Measurements from ENCODE around the gene ABCB9. TPM values are rescaled to one million over a fixed set of nuclear protein-coding genes. Genes with fewer than 3 reads are reported as not detected.

ABCB9 gene
- total RNA-seq, 1 experiment from 2014 or later = 6.3 TPM

DNA sequence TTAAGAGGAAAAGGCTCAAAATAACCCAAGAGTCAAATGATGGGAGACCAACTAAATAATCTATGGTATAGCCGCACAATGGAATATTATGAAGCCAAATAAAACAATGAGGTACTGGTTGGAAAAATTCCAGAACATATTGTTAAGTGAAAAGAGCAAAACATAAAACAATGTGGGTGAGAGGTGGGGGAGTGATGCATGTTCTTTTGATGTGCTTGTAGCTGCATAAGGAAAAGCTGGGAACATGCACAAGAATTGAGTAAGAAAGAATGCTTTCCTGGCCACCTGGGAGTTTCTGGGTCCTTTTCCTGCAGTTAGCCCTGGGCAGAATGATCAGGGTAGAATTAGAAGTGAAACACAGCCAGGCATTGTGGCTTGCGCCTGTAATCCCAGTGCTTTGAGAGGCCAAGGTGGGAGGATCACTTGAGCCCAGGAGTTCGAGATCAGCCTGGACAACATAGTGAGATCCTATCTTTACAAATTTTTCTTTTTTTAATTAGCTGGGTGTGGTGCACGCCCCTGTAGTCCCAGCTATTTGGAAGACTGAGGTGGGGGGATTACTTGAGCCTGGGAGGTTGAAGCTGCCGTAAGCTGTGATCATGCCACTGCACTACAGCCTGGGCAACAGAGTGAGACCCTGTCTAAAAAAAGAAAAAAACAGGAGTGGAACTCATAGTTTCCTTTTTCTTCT is 7.9 kb downstream of the ABCB9 start:
- no peak for ATAC-seq
- H3K4me1 Mint-ChIP-seq = no peaks in the 10 kb centered on the region
- no peak for TF ChIP-seq NFE2L1 (CRISPR knock-in tag; IDR thresholded peaks at IDR 0.05)
- TF ChIP-seq ZNF396 (CRISPR knock-in tag; IDR thresholded peaks at IDR 0.05; ENCODE audit: borderline replicate concordance) = no peak
- TF ChIP-seq FOXJ3 (CRISPR knock-in tag; IDR thresholded peaks at IDR 0.05; ENCODE audit: borderline replicate concordance) = no peak
- no peak for TF ChIP-seq MYBL2 (CRISPR knock-in tag; IDR thresholded peaks at IDR 0.05)
- TF ChIP-seq, protein P1, sequence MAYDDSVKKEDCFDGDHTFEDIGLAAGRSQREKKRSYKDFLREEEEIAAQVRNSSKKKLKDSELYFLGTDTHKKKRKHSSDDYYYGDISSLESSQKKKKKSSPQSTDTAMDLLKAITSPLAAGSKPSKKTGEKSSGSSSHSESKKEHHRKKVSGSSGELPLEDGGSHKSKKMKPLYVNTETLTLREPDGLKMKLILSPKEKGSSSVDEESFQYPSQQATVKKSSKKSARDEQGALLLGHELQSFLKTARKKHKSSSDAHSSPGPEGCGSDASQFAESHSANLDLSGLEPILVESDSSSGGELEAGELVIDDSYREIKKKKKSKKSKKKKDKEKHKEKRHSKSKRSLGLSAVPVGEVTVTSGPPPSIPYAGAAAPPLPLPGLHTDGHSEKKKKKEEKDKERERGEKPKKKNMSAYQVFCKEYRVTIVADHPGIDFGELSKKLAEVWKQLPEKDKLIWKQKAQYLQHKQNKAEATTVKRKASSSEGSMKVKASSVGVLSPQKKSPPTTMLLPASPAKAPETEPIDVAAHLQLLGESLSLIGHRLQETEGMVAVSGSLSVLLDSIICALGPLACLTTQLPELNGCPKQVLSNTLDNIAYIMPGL (CRISPR knock-in tag; IDR thresholded peaks at IDR 0.05) = no peak
- TF ChIP-seq, protein P2, sequence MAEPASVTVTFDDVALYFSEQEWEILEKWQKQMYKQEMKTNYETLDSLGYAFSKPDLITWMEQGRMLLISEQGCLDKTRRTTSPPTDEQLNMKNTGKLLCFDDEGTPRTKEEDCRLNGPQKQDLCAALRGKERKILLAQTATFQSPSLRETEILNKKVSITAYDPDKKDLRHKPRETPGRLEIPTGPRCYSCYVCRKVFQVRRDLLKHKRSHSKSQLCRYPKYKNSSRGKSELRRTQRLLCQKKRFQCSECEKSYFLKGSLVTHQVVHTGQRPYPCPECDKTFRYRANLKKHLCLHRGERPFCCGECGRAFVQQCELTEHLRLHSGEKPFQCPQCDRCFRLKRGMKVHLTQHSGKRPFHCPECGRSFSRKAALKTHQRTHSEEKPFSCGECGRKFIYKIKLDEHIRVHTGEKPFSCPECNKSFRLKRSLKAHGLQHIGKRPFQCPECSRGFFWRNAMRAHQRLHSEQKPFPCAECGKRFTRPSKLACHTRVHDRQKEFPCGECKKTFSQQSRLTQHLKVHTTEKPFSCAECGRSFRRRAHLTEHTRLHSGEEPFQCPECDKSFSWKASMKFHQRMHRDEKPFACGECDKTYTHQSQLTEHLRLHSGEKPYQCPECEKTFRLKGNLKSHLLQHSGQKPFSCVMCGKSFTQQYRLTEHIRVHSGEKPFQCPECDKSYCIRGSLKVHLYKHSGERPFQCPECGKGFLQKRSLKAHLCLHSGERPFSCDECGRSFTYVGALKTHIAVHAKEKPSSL (CRISPR knock-in tag; conservative IDR thresholded peaks at IDR 0.05) = no peak
- TF ChIP-seq TEAD1 (CRISPR knock-in tag; IDR thresholded peaks at IDR 0.05) = no peak
- TF ChIP-seq, protein P3, sequence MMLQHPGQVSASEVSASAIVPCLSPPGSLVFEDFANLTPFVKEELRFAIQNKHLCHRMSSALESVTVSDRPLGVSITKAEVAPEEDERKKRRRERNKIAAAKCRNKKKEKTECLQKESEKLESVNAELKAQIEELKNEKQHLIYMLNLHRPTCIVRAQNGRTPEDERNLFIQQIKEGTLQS (CRISPR knock-in tag; conservative IDR thresholded peaks at IDR 0.05) = no peak
- TF ChIP-seq ERG (CRISPR knock-in tag; IDR thresholded peaks at IDR 0.05) = no peak
- TF ChIP-seq, protein P4, sequence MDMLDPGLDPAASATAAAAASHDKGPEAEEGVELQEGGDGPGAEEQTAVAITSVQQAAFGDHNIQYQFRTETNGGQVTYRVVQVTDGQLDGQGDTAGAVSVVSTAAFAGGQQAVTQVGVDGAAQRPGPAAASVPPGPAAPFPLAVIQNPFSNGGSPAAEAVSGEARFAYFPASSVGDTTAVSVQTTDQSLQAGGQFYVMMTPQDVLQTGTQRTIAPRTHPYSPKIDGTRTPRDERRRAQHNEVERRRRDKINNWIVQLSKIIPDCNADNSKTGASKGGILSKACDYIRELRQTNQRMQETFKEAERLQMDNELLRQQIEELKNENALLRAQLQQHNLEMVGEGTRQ (CRISPR knock-in tag; IDR thresholded peaks at IDR 0.05) = no peak
- no peaks in the 10 kb centered on the region for H3K36me3 Mint-ChIP-seq
- no peak overlapping the region for H3K27ac Mint-ChIP-seq
- ChIA-PET POLR2A (no interaction called here), CTCF (no interaction called here)
- H3K9me3 Mint-ChIP-seq = no peaks in the 10 kb centered on the region
- DNase-seq (ENCODE audit: low spot score) = no peak
- no peak overlapping the region for H3K4me3 Mint-ChIP-seq
- H3K27me3 Mint-ChIP-seq (ENCODE audit: low read depth) = no peaks in the 10 kb centered on the region

- POLR2A ChIA-PET = no interaction called here
- no peak for TF ChIP-seq ZNF263 (CRISPR knock-in tag; IDR thresholded peaks at IDR 0.05; ENCODE audit: low read depth)
- ATAC-seq (no peak), DNase-seq (ENCODE audit: low spot score) (no peak)
- Mint-ChIP-seq H3K9me3 (no peaks in the 10 kb centered on the region), H3K36me3 (no peaks in the 10 kb centered on the region), H3K27me3 (ENCODE audit: low read depth) (no peaks in the 10 kb centered on the region), H3K27ac (no peak overlapping the region), H3K4me1 (no peaks in the 10 kb centered on the region), H3K4me3 (no peak overlapping the region)
- CTCF ChIA-PET = interaction anchor here (1.7 to 7.1 kb wide), 2 partner anchors 88 to 94 kb away, joined by 5 to 67 read pairs; no protein-coding TSS in a partner anchor
Observed at GRCh38 chr12:122956035-122956434, 10.2 kb downstream of the ABCB9 start.

DNA sequence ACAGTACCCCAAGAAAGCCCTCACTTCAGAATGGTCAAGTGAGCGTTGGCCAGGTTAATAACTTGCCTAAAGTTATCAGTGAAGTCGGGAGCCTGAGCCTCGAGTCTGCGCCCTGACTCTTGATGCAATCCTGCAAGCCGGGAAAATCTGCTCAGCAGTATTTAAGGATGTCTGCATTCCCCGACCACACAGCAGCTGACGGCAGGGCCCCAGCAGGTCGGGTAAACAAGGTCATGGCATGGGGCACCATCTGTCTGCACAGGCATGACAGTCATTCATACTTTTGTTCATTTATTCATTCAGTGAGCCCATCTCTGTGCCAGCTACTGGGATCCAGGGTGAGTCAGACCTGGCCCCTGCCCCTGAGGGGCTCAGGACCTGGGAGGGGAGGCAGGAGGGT is 11.1 kb downstream of the ABCB9 start:
- TF ChIP-seq ZNF263 (CRISPR knock-in tag; IDR thresholded peaks at IDR 0.05; ENCODE audit: low read depth) = no peak
- TF ChIP-seq, protein P5, sequence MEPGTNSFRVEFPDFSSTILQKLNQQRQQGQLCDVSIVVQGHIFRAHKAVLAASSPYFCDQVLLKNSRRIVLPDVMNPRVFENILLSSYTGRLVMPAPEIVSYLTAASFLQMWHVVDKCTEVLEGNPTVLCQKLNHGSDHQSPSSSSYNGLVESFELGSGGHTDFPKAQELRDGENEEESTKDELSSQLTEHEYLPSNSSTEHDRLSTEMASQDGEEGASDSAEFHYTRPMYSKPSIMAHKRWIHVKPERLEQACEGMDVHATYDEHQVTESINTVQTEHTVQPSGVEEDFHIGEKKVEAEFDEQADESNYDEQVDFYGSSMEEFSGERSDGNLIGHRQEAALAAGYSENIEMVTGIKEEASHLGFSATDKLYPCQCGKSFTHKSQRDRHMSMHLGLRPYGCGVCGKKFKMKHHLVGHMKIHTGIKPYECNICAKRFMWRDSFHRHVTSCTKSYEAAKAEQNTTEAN (CRISPR knock-in tag; IDR thresholded peaks at IDR 0.05) = no peak
- TF ChIP-seq ATF2 (CRISPR knock-in tag; IDR thresholded peaks at IDR 0.05; ENCODE audit: borderline replicate concordance, low read depth) = no peak
- no peak for TF ChIP-seq EMX1 (CRISPR knock-in tag; IDR thresholded peaks at IDR 0.05)
- TF ChIP-seq NFATC4 (CRISPR knock-in tag; IDR thresholded peaks at IDR 0.05) = no peak
- Mint-ChIP-seq H3K9me3 (no peaks in the 10 kb centered on the region), H3K4me3 (no peak overlapping the region), H3K27ac (no peak overlapping the region), H3K4me1 (no peaks in the 10 kb centered on the region), H3K36me3 (no peaks in the 10 kb centered on the region), H3K27me3 (ENCODE audit: low read depth) (no peaks in the 10 kb centered on the region)
- ChIA-PET CTCF (interaction anchor here (7.1 kb wide), 1 partner anchor 93 kb away, joined by 67 read pairs; no protein-coding TSS in a partner anchor), POLR2A (no interaction called here)
- no peak for DNase-seq (ENCODE audit: low spot score)
- no peak for ATAC-seq
